ENCODE measurements around the gene PPP3CA.

The PPP3CA gene

GRCh38 chr4:101329592-101329991 is 17.7 kb downstream of the PPP3CA start:
- no peak for DNase-seq

DNA sequence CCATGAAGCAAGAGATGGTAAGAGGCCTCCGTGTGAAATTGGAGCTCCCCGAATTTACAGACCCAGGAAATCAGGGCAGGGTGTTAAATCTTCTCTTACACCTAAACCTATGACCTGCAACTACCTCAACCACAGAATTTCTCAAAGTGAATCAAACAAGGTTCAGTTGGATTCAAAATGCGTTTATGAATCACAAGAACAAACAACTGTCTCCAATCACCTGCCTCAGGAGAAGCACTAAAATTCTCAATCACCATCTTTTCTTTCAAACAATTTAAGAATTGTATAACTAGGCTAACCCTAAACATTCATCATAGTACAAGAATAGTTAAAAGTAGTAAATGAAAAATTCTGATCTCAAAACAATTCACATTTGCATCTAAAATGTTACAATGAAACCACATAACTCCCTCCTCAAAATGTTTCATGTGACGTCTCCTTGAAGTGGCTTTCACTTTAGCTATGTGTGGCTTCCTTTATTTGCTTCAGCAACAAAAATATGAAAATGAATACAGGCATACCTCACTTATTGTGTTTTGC is 19.2 kb downstream of the PPP3CA start:
- DNase-seq = no peak

GRCh38 chr4:101326576-101326975 is 20.8 kb downstream of the PPP3CA start:
- no peak for DNase-seq

DNA sequence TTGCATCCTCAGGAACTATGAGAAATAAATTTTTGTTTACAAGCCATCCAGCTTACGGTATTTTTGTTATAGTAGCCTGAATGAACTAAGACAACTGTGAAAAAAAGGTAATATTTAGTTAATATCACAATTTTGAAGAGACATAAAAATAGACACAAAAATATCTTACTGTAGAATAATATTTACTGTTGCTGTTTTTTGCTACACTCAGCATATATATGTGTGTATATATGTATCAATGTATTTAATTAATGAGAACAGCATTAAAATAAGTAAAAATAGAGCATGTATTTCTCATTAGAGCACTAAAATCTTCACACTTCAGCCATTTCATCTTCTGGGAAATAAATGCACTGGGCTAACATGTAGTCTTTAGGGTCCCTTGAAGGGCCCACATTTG is 24.6 kb downstream of the PPP3CA start:
- DNase-seq = no peak

DNA sequence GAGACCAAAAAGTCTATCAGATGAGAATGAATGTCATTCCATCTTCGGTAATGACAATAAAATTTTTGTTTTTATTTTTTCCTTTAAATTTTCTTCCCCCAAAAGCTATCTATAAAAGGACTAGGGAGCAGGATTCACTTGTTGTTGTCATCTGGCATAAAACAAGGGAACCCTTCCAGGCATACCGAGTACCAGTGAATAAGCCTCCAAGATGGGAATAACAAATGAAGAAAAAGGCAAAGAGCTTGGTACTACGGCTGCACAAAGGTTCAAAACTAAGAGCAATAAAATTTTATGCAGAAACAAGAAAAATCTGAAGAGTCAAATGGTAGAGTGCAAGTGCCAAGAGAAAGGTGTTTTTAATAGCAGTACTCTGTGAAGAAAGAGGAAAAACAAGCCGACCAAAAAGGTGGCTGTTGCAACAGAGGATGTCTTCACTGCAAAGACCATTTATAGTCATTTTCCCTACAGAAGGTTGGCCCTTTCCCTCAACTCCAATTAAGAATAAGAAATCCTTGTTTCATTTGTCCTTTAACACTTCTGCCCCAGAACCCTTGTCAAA is 25.8 kb downstream of the PPP3CA start:
- no peak for DNase-seq

DNA sequence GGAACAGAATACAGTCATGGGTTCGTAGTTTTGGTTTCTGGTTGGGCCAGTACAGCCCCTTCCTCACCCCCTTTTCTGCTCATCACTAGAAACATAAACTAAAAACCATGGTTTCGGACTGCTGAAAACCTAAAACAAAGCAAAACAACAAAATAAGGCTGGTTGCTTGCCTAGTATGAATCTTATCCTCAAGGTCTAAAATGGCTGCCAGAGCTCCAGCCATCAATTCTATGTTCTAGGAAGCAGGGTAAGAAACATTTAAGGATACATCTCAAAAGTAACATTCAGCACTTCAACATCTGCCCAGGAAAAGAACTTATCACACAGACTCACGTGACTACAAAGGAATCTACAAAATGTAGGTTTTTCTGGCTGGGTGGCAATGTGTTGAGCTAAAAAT is 31.5 kb downstream of the PPP3CA start:
- no peak for DNase-seq

DNA sequence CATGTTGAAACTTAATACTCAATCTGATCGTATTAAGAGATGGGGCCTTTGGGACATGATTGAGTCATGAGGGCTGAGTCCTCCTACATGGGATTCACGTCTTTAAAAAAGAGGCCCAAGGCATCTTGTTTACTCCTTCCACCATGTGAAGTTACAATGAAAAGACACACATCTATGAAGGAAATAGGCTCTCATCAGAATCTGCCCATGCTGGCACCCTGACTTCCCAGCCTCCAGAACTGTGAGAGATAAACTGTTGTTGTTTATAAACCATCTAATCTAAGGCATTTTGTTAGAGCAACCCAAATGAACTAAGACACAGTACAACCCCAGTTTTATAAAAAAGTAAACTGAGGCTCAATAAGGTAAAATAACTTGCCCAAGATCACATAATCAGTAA is 32.3 kb downstream of the PPP3CA start:
- no peak for DNase-seq

DNA sequence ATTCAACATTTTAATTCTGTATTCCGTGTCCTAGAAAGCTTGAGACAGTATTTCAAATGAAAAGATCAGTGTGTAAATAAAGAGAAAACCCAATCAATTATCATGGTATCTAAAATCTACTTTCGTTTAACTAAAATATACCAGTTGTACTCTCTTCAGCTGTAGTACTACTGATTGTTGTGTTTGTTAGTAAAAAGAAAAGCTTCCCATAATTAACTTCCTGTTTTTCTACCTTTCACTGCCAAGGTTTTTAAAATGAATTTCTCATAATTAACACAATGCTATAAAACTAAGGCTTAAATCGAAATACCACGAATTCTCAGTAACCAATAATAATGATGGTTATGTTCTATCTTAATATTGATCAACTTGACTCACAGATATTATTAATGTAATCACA is 37.4 kb downstream of the PPP3CA start:
- no peak for DNase-seq

DNA sequence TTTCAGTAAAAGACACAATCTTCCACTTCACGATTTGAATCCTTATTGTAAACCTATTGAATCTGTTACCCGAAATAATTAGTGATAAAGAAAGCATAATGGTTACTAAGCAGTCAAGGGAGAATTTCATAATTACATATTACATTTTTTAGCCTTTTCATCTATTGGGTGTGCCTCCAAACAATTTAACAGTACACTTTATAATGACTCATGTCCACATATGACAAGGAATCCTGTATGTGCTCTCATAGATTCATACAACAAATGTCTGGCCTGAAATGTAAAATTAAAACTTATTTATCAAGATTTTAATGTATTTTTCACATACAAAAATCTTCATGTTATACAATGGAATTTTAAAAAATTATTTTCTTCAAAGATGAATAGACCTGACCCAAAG is 39.4 kb downstream of the PPP3CA start:
- no peak for DNase-seq

DNA sequence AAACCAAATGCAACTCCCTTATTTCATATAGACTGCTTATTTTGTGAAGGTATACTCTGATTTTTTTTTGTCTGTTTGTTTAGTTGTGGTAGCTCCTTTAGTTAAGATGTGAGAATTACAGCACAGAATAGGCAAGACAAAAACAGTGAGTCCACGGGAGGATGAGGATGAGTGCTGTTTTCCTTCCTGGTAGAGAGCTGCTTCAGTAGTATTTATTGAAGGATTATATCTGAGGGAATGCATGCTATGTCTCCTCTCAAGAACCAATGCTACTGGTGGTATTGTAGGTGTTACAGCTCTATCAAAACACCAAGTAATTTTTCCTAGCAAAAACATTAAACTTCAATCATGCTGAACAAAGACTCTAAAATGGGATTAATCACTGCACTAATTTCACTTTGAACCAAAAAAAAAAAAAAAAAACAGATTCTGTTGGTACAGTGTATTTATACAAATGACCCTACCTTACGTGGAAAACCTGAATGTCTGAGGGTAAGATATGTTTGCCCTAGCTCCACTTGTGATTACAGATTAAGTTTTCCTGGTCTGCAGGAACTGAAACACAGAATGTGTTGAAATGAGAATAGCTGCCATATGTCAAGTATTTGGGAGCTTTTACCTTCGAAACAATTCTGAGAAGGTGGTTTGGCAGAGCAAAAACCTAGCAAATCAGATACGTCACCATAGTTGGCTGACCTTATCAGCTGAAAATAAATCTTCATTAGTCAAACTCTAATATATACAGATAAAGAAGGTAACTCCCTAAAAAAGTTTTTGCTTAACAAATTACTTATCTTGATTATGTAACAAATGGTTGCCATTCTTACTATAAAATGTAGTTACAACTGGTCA is 40.3 kb downstream of the PPP3CA start:
- DNase-seq = no peak

DNA sequence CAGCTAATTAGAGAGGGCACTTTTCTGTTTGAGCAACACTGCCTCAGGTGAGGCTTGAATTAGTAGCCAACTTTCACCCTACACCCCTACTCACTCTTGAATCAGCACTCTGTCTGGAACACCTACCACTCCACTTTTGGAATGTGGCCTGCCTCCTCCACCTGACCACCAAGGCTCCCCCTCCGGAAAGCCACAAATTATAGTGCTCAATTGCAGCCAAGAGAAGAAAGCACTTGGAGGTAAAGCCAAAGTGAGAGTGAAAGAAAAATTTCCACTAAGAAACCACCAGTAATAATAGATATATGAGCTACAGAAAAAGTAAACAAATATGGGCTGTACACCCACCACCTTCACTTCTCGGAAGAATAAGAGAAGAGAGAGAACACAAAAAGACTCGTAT is 41.1 kb downstream of the PPP3CA start:
- no peak for DNase-seq

DNA sequence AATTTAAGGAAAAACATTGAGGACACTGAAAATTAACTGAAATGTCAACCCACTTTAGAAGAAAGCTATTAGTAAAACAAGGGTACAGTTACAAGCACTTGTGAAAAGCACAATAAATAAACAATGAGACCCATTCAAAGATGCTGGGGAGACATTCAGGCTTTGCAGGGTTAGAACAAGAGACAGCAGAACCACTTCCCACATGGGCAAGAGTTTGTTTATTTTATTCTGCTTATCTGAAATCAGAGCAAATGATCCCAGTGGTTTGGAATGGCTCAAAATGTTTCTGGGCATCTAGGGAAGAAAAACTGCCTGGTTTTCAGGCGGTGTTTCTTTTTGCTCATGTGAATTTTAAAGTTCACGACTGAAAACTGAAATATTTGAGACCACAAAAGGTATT is 42.4 kb downstream of the PPP3CA start:
- DNase-seq = no peak

DNA sequence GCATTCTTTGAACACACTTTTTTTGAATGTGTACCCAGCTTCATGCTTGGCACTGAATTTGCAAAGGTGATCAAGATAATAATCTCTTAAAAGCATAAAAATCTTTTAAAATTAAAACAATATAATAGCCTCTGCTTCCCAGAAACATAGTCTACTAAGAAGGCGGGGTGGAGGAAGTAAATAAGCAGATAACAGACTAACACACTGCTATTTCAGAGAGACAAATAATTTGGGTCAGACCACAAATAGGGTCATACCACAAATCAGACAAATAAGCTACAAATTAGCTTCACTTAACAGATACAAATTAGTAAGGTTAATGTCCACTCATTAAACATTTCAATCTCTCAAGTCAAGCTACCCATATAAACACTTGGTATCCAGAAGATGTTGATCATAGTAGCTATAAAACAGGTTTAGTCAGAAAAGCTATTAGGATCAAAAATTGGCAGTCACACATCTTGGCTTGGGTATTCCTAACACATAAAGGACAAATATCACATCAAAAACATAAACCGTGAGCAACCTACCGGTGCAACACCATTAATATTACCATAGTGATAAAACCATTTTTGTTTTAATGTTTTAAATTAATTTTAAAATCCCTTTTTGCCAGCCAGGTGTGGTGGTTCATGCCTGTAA is 47.3 kb downstream of the PPP3CA start:
- DNase-seq = no peak

DNA sequence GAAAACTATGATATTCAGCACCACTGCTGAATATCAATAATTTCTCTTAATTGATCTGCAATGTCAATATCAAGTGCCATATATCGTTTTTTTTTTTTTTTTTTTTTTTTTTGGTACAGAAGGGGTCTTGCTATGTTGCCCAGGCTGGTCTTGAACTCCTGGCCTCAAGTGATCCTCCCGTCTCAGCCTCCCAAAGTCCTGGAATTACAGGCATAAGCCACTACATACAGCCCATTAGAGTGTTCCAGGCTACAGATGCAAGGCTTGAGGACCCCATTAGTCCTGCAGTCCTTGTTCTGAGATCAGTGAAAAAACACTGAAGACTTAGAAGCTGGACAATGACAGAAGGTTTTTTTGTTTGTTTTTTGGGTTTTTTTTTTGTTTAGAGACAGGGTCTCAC is 48.3 kb downstream of the PPP3CA start:
- no peak for DNase-seq

GRCh38 chr4:101295691-101296090 is 51.6 kb downstream of the PPP3CA start:
- DNase-seq = no peak

DNA sequence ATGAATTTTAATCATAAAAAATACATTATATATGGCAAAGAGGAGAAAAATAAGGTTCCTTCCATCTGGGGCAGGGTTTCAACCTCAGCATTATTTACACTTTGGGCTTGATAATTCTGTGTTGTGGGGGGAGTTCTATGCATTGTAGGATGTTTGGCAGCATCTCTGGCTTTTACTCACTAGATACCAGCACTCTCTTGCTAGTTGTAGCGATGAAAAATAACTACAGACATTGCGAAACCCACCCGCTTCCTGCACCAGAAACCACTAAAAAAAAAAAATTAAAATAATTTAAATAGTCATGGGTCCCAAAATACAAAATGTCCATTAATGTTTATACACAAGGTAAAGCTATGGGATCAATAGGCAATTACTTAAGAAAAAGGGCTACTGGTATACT is 52.7 kb downstream of the PPP3CA start:
- no peak for DNase-seq

GRCh38 chr4:101292901-101293300 is 54.4 kb downstream of the PPP3CA start:
- no peak for DNase-seq

DNA sequence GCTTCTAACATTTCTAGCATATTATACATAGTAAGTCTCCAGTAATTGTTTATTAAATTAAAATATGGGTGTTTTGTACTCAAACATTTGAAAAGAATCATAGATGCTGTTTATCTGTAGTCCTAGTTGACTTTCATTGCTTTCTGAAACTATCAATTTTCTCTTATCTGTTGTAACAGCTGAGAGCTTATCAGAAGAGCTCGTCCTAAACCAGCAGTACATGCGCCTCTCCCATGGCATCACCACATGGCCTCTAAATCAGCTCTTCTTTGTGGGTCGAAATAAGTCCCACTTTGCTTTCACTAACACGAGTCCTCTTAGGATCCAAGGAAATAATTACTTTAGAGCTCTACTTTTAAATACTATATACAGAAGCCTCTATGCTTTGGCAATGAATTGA is 55.1 kb downstream of the PPP3CA start:
- DNase-seq = no peak

- no peak for DNase-seq
Observed at GRCh38 chr4:101291198-101291597, 56.1 kb downstream of the PPP3CA start.

- no peak for DNase-seq
Observed at GRCh38 chr4:101290654-101291053, 56.7 kb downstream of the PPP3CA start.

DNA sequence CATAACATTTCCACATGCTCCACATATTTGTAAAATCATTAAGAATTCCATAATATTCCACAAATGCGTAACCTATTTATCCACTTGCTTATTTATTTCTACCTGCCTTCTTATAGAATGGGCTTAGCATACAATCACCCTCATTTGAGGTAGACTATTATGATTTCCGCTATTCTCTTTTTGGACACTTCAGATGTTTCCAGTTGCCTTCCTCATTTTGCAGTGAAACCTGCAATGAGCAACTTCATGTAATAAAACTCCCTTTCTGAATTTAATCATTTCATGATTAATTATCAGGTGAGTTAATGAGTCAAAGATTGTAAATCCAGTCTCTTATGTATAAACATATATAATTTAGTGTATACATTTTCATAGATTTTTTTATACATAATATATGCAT is 58.0 kb downstream of the PPP3CA start:
- no peak for DNase-seq

- DNase-seq = no peak
Observed at GRCh38 chr4:101288365-101289145, 58.8 kb downstream of the PPP3CA start.

GRCh38 chr4:101287324-101287723 is 60.0 kb downstream of the PPP3CA start:
- DNase-seq = no peak
